IMR-90 (cell line): ENCODE results near the gene LAIR1. TPM values are rescaled to one million over a fixed set of nuclear protein-coding genes. Genes with fewer than 3 reads are reported as not detected.

Experiments
- ATAC-seq: fragments of 200-7000 bp; cut with Tn5 transposase; 2 replicates; pipeline ENCODE4 v1.9.1; 2020; ENCODE audit warnings: low read depth, mild to moderate bottlenecking, moderate library complexity
- BruUV-seq: library from RNA; stranded (reverse); fragments of 400-500 nt; replicated peaks from 2 replicates; lab custom pipeline; 2021; lab: Mats Ljungman, UMichigan
- CTCF ChIA-PET: fragments of 300-600 bp; formaldehyde crosslinking; extraction: SDS; loops from one replicate; lab custom pipeline; 2021; ENCODE audit warnings: antibody characterized with exemption; lab: Yijun Ruan, JAX
- POLR2A ChIA-PET: fragments of 300-600 bp; sonication (Branson Sonifier 250); formaldehyde crosslinking; loops from one replicate; lab custom pipeline; 2022; ENCODE audit warnings: antibody characterized with exemption; ENCODE audit not compliant: unreplicated experiment; lab: Charles Lee
- DNase-seq: peaks from one replicate; pipeline ENCODE4 v3.0.0; 2013
- H2AFZ ChIP-seq: replicated peaks from 2 replicates; pipeline ENCODE3; 2013; ENCODE audit warnings: low read length, mild to moderate bottlenecking; ENCODE audit not compliant: poor library complexity
- H2AK5ac ChIP-seq: 2 replicates; pipeline ENCODE4 v1.6.1; 2013; ENCODE audit warnings: low read depth, low read length, inconsistent platforms
- H2AK9ac ChIP-seq: replicated peaks from 2 replicates; pipeline ENCODE3; 2013; ENCODE audit warnings: mild to moderate bottlenecking, low read depth, low read length, moderate library complexity; ENCODE audit not compliant: poor library complexity
- H2BK120ac ChIP-seq: 2 replicates; pipeline ENCODE4 v1.6.1; 2013; ENCODE audit warnings: low read depth, low read length, inconsistent platforms
- H2BK15ac ChIP-seq: 3 replicates; pipeline ENCODE4 v1.6.1; 2013; ENCODE audit warnings: low read depth, low read length, inconsistent platforms
- H2BK20ac ChIP-seq: 2 replicates; pipeline ENCODE4 v1.6.1; 2013; ENCODE audit warnings: low read depth, mild to moderate bottlenecking, inconsistent platforms, low read length, moderate library complexity
- H2BK5ac ChIP-seq: 2 replicates; pipeline ENCODE4 v1.6.1; 2013; ENCODE audit warnings: mild to moderate bottlenecking, low read depth, low read length, inconsistent platforms; ENCODE audit not compliant: poor library complexity, severe bottlenecking
- H3K14ac ChIP-seq: replicated peaks from 2 replicates; pipeline ENCODE4 v1.6.1; 2013; ENCODE audit warnings: low read depth, low read length, inconsistent platforms
- H3K18ac ChIP-seq: 2 replicates; pipeline ENCODE4 v1.6.1; 2013; ENCODE audit warnings: low read depth, low read length, control low read depth
- H3K23ac ChIP-seq: 2 replicates; pipeline ENCODE4 v1.6.1; 2013; ENCODE audit warnings: low read depth, low read length, inconsistent platforms
- H3K27ac ChIP-seq: 2 replicates; pipeline ENCODE4 v1.5.1; 2013; ENCODE audit warnings: mild to moderate bottlenecking, control low read depth, low read length; ENCODE audit not compliant: insufficient read depth
- H3K27me3 ChIP-seq: 2 replicates; pipeline ENCODE4 v1.6.1; 2013; ENCODE audit warnings: low read length; ENCODE audit not compliant: control insufficient read depth, insufficient read depth
- H3K36me3 ChIP-seq: 2 replicates; pipeline ENCODE4 v1.6.1; 2013; ENCODE audit warnings: low read length, mixed read lengths; ENCODE audit not compliant: control insufficient read depth, insufficient read depth
- H3K4ac ChIP-seq: 2 replicates; pipeline ENCODE4 v1.6.1; 2013; ENCODE audit warnings: low read depth, low read length, inconsistent platforms
- H3K4me1 ChIP-seq: 2 replicates; pipeline ENCODE4 v1.6.1; 2013; ENCODE audit warnings: low read length, mixed read lengths; ENCODE audit not compliant: control insufficient read depth, insufficient read depth
- H3K4me2 ChIP-seq: 2 replicates; pipeline ENCODE4 v1.6.1; 2013; ENCODE audit warnings: low read depth, mild to moderate bottlenecking, control low read depth, low read length, moderate library complexity
- H3K4me3 ChIP-seq: 2 replicates; pipeline ENCODE4 v1.5.1; 2013; ENCODE audit warnings: low read depth, mild to moderate bottlenecking, control low read depth, low read length, moderate library complexity; ENCODE audit not compliant: insufficient read depth
- H3K56ac ChIP-seq: 2 replicates; pipeline ENCODE4 v1.6.1; 2013; ENCODE audit warnings: low read length, inconsistent platforms; ENCODE audit not compliant: insufficient read depth; ENCODE audit errors: extremely low read depth
- H3K79me1 ChIP-seq, 2 experiments: 2 replicates each; pipeline ENCODE4 v1.6.1; 2013; ENCODE audit warnings: low read length in 2 of 2, inconsistent platforms in 1 of 2, low read depth in 1 of 2
- H3K9ac ChIP-seq: 2 replicates; pipeline ENCODE4 v1.6.1; 2013; ENCODE audit warnings: low read depth, low read length, control low read depth
- H3K9me1 ChIP-seq: 2 replicates; pipeline ENCODE4 v1.6.1; 2013; ENCODE audit warnings: low read length, inconsistent platforms; ENCODE audit not compliant: insufficient read depth
- H3K9me3 ChIP-seq: 2 replicates; pipeline ENCODE4 v1.6.1; 2013; ENCODE audit warnings: low read length; ENCODE audit not compliant: control insufficient read depth, insufficient read depth
- H4K20me1 ChIP-seq: 2 replicates; pipeline ENCODE4 v1.6.1; 2013; ENCODE audit warnings: low read length, inconsistent platforms; ENCODE audit not compliant: insufficient read depth
- H4K5ac ChIP-seq: 2 replicates; pipeline ENCODE4 v1.6.1; 2013; ENCODE audit warnings: mild to moderate bottlenecking, low read depth, low read length, control low read depth
- H4K8ac ChIP-seq, 2 experiments: 2 replicates each; pipeline ENCODE4 v1.6.1; 2013; ENCODE audit warnings: low read depth in 2 of 2, low read length in 2 of 2, control low read depth in 1 of 2, inconsistent platforms in 1 of 2
- H4K91ac ChIP-seq: 2 replicates; pipeline ENCODE4 v1.6.1; 2013; ENCODE audit warnings: low read depth, low read length, inconsistent platforms; ENCODE audit not compliant: insufficient read depth
- BHLHE40 ChIP-seq: fragments of 150-350 bp; IDR thresholded peaks from 2 replicates; pipeline ENCODE4 v1.6.1; 2016; ENCODE audit warnings: mild to moderate bottlenecking, low read depth, low read length
- CTCF ChIP-seq: conservative IDR thresholded peaks from 2 replicates; pipeline ENCODE4 v1.5.1; 2012; ENCODE audit warnings: mild to moderate bottlenecking, low read depth, low read length, improper control_type of control experiment
- FOS ChIP-seq: fragments of 150-350 bp; IDR thresholded peaks from 2 replicates; pipeline ENCODE4 v1.6.1; 2016; ENCODE audit warnings: low read depth, low read length
- RCOR1 ChIP-seq: IDR thresholded peaks from 2 replicates; pipeline ENCODE4 v1.6.1; 2012; ENCODE audit warnings: mild to moderate bottlenecking, low read length, improper control_type of control experiment; ENCODE audit not compliant: insufficient replicate concordance
- WGBS, 2 experiments: methylation state at CpG; one replicate each; pipeline versions ENCODE4 v1.1.5 to v1.1.7; 2013; ENCODE audit warnings: missing lambda C conversion rate in 2 of 2; ENCODE audit not compliant: insufficient read length in 1 of 2; ENCODE audit errors: extremely low coverage in 2 of 2; 5-methylcytosine and 5-hydroxymethylcytosine counted together
- dilution Hi-C: fragments of 300-500 bp; cut with HindIII; formaldehyde crosslinking; loops from one replicate; pipeline ENCODE4 v1.14.3; 2018; ENCODE audit warnings: low sequenced_read_pairs; ENCODE audit not compliant: unreplicated experiment
- in situ Hi-C: fragments of 300-500 bp; cut with MboI; formaldehyde crosslinking; loops from 3 replicates; pipeline ENCODE4 v1.14.3; 2019; ENCODE audit warnings: low sequenced_read_pairs, inconsistent platforms, mixed read lengths
- intact Hi-C: fragments of 100-400 bp; cut with micrococcal nuclease; formaldehyde crosslinking; loops from 2 replicates; pipeline ENCODE4 v1.10.0; 2022
- polyA plus RNA-seq, 3 experiments: library from polyadenylated mRNA; depleted of rRNA; stranded (reverse); fragments of >200 nt; gene quantifications; 2 replicates each; pipeline ENCODE4 v1.2.3, GENCODE V29; 2012; ENCODE audit warnings: low replicate concordance in 1 of 3
- total RNA-seq: library from RNA; depleted of rRNA; stranded (reverse); fragments of >200 nt; gene quantifications from 2 replicates; pipeline ENCODE4 v1.2.3, GENCODE V29; 2012
- TF ChIP-seq, protein P1 (sequence below): fragments of 150-350 bp; IDR thresholded peaks from 2 replicates; pipeline ENCODE4 v1.6.1; 2016; ENCODE audit warnings: low read depth, mild to moderate bottlenecking, low read length, moderate library complexity, borderline replicate concordance

LAIR1 gene
- total and polyA plus RNA-seq, 2 of the 4 experiments (the other 2 are of a cell fraction) = not detected

DNA sequence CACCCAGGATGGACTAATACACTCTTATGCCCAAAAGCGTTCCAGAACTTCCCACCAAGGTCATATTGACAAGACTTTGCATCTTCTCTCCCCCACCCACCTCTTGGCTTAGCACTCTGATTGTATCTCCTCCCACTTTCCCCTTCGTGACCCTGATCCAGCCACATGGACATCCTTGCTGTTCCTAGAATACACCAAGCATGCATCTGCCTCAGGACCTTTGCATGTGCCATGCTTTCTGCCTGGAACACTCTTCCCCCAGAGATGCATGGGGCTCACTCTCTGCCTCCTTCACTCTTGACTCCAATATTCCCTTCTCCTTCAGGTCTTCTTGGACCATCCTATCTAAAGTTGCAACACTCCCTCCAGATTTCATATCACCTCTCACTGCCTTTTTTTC lies 16.2 kb upstream of the LAIR1 start:
- H2BK20ac ChIP-seq = no peak overlapping the region
- no peak overlapping the region for H2BK15ac ChIP-seq
- no peaks in the 10 kb centered on the region for H3K4me1 ChIP-seq
- H2BK5ac ChIP-seq = no peak overlapping the region
- H3K79me1 ChIP-seq = no peaks in the 10 kb centered on the region
- no peaks in the 10 kb centered on the region for H3K9me1 ChIP-seq
- no peak overlapping the region for H3K4ac ChIP-seq
- H4K8ac ChIP-seq = no peak overlapping the region
- ChIA-PET CTCF (interaction anchor here (2.1 kb wide), 1 partner anchor 10 kb away, joined by 7 read pairs; no protein-coding TSS in a partner anchor), POLR2A (no interaction called here)
- no peak overlapping the region for H3K14ac ChIP-seq
- H3K23ac ChIP-seq = no peak overlapping the region
- H3K27ac ChIP-seq = no peak overlapping the region
- H4K91ac ChIP-seq = no peak overlapping the region
- no peak overlapping the region for H3K56ac ChIP-seq
- H3K27me3 ChIP-seq = no peaks in the 10 kb centered on the region
- DNase-seq (no peak), ATAC-seq (no peak)
- H3K9ac ChIP-seq = no peak overlapping the region
- dilution Hi-C loops (no loop called here), intact Hi-C loops (no loop called here), in situ Hi-C loops (no loop called here)
- H4K5ac ChIP-seq = no peak overlapping the region
- H3K4me3 ChIP-seq = no peak overlapping the region
- TF ChIP-seq, protein P1, sequence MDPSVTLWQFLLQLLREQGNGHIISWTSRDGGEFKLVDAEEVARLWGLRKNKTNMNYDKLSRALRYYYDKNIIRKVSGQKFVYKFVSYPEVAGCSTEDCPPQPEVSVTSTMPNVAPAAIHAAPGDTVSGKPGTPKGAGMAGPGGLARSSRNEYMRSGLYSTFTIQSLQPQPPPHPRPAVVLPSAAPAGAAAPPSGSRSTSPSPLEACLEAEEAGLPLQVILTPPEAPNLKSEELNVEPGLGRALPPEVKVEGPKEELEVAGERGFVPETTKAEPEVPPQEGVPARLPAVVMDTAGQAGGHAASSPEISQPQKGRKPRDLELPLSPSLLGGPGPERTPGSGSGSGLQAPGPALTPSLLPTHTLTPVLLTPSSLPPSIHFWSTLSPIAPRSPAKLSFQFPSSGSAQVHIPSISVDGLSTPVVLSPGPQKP = no peak
- TF ChIP-seq RCOR1 (no peak), FOS (no peak), BHLHE40 (no peak), CTCF (no peak)
- no peak overlapping the region for H2AK5ac ChIP-seq
- H3K4me2 ChIP-seq = no peak overlapping the region
- no peaks in the 10 kb centered on the region for H4K20me1 ChIP-seq
- no peak overlapping the region for H2AK9ac ChIP-seq
- 38% methylated on average over 2 of the region's 2 CpGs; no CpG with 5 or more reads in 1 of the 2 experiments for WGBS, 2 experiments
- no peak overlapping the region for H2BK120ac ChIP-seq
- peaks cover 3% of the 10 kb centered on the region; the same call in 1 of the 2 replicates for H3K9me3 ChIP-seq
- H2AFZ ChIP-seq = no peak overlapping the region
- H3K36me3 ChIP-seq = no peaks in the 10 kb centered on the region
- no peak overlapping the region for H3K18ac ChIP-seq
- BruUV-seq = no TSS peak
